Trophoblast cell (in vitro differentiated cells and primary cell): ENCODE data around the gene LMF2.

Source experiments
- DNase-seq, 2 donors: peaks; one replicate each; pipeline ENCODE4 v3.0.0-alpha.2; 2016
- H2AFZ ChIP-seq: 2 replicates; pipeline ENCODE4 v1.6.1; 2013; ENCODE audit warnings: low read length, moderate library complexity, mild to moderate bottlenecking; ENCODE audit not compliant: insufficient read depth, poor library complexity
- H2AK5ac ChIP-seq: 2 replicates; pipeline ENCODE4 v1.6.1; 2013; ENCODE audit warnings: mild to moderate bottlenecking, low read length
- H2BK120ac ChIP-seq: 2 replicates; pipeline ENCODE4 v1.6.1; 2013; ENCODE audit warnings: low read length, mild to moderate bottlenecking, moderate library complexity; ENCODE audit not compliant: insufficient read depth, poor library complexity
- H2BK12ac ChIP-seq: 2 replicates; pipeline ENCODE4 v1.6.1; 2013; ENCODE audit warnings: mild to moderate bottlenecking, low read length, moderate library complexity
- H2BK5ac ChIP-seq: 2 replicates; pipeline ENCODE4 v1.6.1; 2013; ENCODE audit warnings: low read length, low read depth, moderate library complexity, mild to moderate bottlenecking; ENCODE audit not compliant: poor library complexity
- H3K14ac ChIP-seq: 2 replicates; pipeline ENCODE4 v1.6.1; 2013; ENCODE audit warnings: mild to moderate bottlenecking, low read length
- H3K18ac ChIP-seq: 2 replicates; pipeline ENCODE4 v1.6.1; 2013; ENCODE audit warnings: mild to moderate bottlenecking, low read length
- H3K23ac ChIP-seq: 2 replicates; pipeline ENCODE4 v1.6.1; 2013; ENCODE audit warnings: low read length
- H3K27ac ChIP-seq: 2 replicates; pipeline ENCODE4 v1.5.1; 2013; ENCODE audit warnings: low read depth, mild to moderate bottlenecking, inconsistent platforms, low read length, moderate library complexity
- H3K27me3 ChIP-seq: 2 replicates; pipeline ENCODE4 v1.6.1; 2013; ENCODE audit warnings: inconsistent platforms, mild to moderate bottlenecking, low read length, moderate library complexity; ENCODE audit not compliant: insufficient read depth
- H3K36me3 ChIP-seq, 2 experiments: 1 replicate in 1 of 2; 2 replicates in 1 of 2; pipeline ENCODE4 v1.6.1; 2013; ENCODE audit warnings: low read length in 2 of 2, mild to moderate bottlenecking in 2 of 2, moderate library complexity in 1 of 2; ENCODE audit not compliant: insufficient read depth in 2 of 2, control insufficient read depth in 1 of 2
- H3K4ac ChIP-seq: 2 replicates; pipeline ENCODE4 v1.6.1; 2013; ENCODE audit warnings: low read depth, mild to moderate bottlenecking, low read length, moderate library complexity
- H3K4me1 ChIP-seq, 2 experiments: 1 replicate in 1 of 2; 2 replicates in 1 of 2; pipeline ENCODE4 v1.6.1; 2013; ENCODE audit warnings: low read length in 2 of 2, mild to moderate bottlenecking in 2 of 2, moderate library complexity in 1 of 2; ENCODE audit not compliant: insufficient read depth in 2 of 2, control insufficient read depth in 1 of 2
- H3K4me2 ChIP-seq: 2 replicates; pipeline ENCODE4 v1.6.1; 2013; ENCODE audit warnings: inconsistent platforms, mild to moderate bottlenecking, low read length, moderate library complexity
- H3K4me3 ChIP-seq: 2 replicates; pipeline ENCODE4 v1.5.1; 2013; ENCODE audit warnings: mild to moderate bottlenecking, low read depth, low read length, inconsistent platforms
- H3K79me1 ChIP-seq: one replicate; pipeline ENCODE4 v1.6.1; 2013; ENCODE audit warnings: low read length
- H3K79me2 ChIP-seq: 2 replicates; pipeline ENCODE4 v1.6.1; 2013; ENCODE audit warnings: low read length, mild to moderate bottlenecking; ENCODE audit not compliant: control insufficient read depth, insufficient read depth, poor library complexity
- H3K9ac ChIP-seq: 2 replicates; pipeline ENCODE4 v1.6.1; 2013; ENCODE audit warnings: mild to moderate bottlenecking, low read length
- H3K9me3 ChIP-seq: 2 replicates; pipeline ENCODE4 v1.6.1; 2013; ENCODE audit warnings: low read depth, mild to moderate bottlenecking, control low read depth, inconsistent platforms, low read length; ENCODE audit not compliant: insufficient read depth
- H4K12ac ChIP-seq: 2 replicates; pipeline ENCODE4 v1.6.1; 2013; ENCODE audit warnings: low read depth, mild to moderate bottlenecking, low read length, moderate library complexity
- H4K8ac ChIP-seq: 2 replicates; pipeline ENCODE4 v1.6.1; 2013; ENCODE audit warnings: low read depth, mild to moderate bottlenecking, low read length, moderate library complexity
- H4K91ac ChIP-seq: one replicate; pipeline ENCODE4 v1.6.1; 2013; ENCODE audit warnings: low read depth, mild to moderate bottlenecking, low read length, moderate library complexity
- WGBS: extraction: QIAGEN DNeasy Blood & Tissue Kit; methylation state at CpG from one replicate; pipeline ENCODE4 v1.1.7; 2013; ENCODE audit warnings: missing lambda C conversion rate; ENCODE audit not compliant: insufficient read length, insufficient coverage; ENCODE audit errors: extremely low coverage; 5-methylcytosine and 5-hydroxymethylcytosine counted together

LMF2 gene

DNA sequence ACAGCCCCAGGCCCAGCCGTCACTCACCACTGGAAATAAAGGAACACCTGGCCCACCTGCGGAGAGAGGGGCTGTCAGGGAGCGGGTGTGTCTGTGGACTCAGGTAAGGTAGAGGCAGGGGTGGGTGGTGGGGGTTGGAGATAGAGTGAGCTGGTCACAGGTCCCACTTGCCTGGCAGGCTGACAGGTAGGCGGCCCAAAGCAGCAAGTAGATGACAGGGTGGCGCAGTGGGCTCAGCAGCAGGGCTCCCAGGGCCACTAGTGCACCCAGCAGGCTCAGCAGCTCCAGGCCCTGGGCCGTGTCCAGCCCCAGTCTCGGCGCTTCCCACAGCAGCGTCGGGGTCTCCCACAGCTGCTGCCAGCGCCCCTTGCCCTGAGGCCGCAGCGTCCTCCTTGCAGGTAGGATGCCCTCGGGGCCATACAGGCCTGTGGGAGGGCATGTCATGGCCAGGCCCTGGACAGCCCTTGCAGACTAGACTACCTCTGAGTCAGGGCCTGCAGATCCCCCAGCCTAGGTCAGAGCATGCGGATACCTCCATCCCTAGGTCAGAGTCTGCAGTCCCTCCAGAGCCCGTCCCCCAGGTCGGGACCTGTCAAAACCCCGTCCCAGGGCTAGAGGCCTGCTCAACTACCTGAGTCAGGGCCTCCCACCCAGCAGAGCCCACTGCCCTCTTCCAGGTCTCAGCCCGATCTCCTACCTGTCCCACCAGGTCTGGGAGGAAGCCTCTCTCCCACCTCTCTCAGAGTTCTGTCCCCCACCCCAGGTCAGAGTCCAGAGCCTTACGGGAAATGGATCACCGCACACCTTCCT lies 686 bp downstream of the LMF2 start:
- Histone ChIP-seq H3K27ac (peak overlapping the region; percentile 56), H3K4me1 (peaks cover 6 to 15% of the 10 kb centered on the region in 2 experiments), H2BK120ac (peak overlapping the region; percentile 87), H4K8ac (peak overlapping the region; percentile 97), H3K79me2 (peaks cover 13% of the 10 kb centered on the region), H3K14ac (peak overlapping the region; percentile 98), H3K27me3 (no peaks in the 10 kb centered on the region), H3K23ac (no peak overlapping the region), H3K9ac (peak overlapping the region; percentile 89), H2AFZ (peak overlapping the region; percentile 99), H3K4me2 (peak overlapping the region; percentile 74), H3K36me3 (peaks cover 36 to 37% of the 10 kb centered on the region in 2 experiments), H2BK12ac (peak overlapping the region; percentile 56), H3K9me3 (no peaks in the 10 kb centered on the region), H2AK5ac (peak overlapping the region; percentile 87), H3K18ac (peak overlapping the region; percentile 83), H2BK5ac (peak overlapping the region; percentile 90), H3K79me1 (peaks cover 8% of the 10 kb centered on the region), H3K4ac (peak overlapping the region; percentile 97), H4K12ac (peak overlapping the region; percentile 93), H3K4me3 (peak overlapping the region; percentile 98), H4K91ac (peak overlapping the region; percentile 88)
- DNase-seq: peak; percentile 82 to 86
- no CpG with 5 or more reads among the region's 21 CpGs for WGBS

DNA sequence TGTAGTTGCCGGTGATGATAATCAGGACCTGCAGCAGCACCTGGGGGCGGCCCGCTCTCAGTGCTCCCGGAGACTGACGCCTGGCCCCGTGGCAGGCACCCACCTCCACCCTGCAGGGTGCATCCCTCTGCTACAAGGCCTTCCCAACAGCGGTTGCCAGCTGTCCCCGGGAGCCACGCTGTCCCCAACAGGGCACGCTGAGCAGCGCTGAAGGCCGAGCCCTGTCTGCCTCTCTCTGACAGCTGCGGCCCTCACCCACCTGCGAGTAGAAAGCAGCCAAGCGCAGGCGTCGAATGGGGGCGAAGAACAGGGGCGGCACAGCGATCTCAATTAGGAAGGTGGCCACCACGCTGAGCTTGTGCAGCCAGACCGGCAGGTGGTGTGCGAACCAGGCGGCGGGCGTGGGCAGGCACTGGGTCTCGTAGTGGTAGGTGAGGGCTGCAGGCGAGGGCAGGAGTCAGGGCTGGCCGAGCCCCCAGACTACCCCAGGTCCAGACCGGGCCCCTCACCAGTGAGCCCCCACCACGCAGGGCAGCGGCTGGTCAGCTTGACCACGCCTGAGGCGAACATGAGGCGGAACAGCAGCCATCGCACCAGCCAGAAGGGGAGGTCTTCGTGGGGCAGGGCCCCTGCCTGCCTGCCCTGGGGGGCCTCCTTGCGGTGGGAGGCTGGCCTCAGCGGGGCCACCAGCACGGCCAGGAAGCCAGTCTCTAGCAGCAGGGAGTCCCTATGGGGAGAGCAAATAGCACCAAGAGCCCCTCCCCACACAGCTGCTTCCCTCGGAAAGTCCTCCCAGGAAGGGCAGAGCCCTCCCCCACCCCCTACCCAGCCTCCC lies 1.5 kb downstream of the LMF2 start:
- Histone ChIP-seq H4K91ac (no peak overlapping the region), H3K9ac (no peak overlapping the region), H3K36me3 (peaks cover 36 to 37% of the 10 kb centered on the region in 2 experiments), H4K8ac (no peak overlapping the region), H2BK12ac (no peak overlapping the region), H3K4me1 (peaks cover 6 to 15% of the 10 kb centered on the region in 2 experiments), H4K12ac (no peak overlapping the region), H3K79me1 (peaks cover 8% of the 10 kb centered on the region), H2BK5ac (no peak overlapping the region), H3K9me3 (no peaks in the 10 kb centered on the region), H3K4me2 (peak overlapping the region; percentile 74), H3K79me2 (peaks cover 13% of the 10 kb centered on the region), H3K4ac (no peak overlapping the region), H3K27ac (no peak overlapping the region), H3K4me3 (no peak overlapping the region), H2AK5ac (peak overlapping the region; percentile 35), H3K23ac (no peak overlapping the region), H3K18ac (peak overlapping the region; percentile 2), H3K27me3 (no peaks in the 10 kb centered on the region), H2BK120ac (no peak overlapping the region), H3K14ac (no peak overlapping the region), H2AFZ (no peak overlapping the region)
- no peak for DNase-seq
- WGBS: no CpG with 5 or more reads among the region's 41 CpGs

DNA sequence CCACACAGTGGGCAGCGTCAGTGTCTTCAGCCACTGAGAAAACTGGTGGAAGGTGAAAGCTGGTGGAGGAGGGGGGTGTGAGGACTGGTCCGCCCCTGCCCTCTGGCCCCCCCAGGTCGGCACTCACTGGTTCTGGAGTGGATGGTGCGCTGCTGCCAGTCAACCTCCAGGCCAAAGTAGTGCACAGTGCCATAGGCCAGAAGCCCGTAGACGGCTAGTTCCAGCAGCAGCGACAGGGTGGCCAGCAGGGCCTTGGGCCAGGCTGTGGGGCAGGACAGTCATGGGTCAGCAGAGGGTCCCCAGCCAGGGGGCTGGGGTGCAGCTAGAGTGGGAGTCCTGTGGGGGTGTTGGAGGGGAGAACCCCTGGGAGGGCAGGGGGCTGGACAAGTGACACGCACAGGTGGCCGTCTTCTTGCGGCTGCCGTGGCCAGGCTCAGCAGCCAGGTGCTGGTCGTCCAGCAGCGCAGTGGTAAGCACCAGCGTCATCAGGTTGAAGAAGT lies 2.2 kb downstream of the LMF2 start:
- no peaks in the 10 kb centered on the region for H3K27me3 ChIP-seq
- no peak for DNase-seq

DNA sequence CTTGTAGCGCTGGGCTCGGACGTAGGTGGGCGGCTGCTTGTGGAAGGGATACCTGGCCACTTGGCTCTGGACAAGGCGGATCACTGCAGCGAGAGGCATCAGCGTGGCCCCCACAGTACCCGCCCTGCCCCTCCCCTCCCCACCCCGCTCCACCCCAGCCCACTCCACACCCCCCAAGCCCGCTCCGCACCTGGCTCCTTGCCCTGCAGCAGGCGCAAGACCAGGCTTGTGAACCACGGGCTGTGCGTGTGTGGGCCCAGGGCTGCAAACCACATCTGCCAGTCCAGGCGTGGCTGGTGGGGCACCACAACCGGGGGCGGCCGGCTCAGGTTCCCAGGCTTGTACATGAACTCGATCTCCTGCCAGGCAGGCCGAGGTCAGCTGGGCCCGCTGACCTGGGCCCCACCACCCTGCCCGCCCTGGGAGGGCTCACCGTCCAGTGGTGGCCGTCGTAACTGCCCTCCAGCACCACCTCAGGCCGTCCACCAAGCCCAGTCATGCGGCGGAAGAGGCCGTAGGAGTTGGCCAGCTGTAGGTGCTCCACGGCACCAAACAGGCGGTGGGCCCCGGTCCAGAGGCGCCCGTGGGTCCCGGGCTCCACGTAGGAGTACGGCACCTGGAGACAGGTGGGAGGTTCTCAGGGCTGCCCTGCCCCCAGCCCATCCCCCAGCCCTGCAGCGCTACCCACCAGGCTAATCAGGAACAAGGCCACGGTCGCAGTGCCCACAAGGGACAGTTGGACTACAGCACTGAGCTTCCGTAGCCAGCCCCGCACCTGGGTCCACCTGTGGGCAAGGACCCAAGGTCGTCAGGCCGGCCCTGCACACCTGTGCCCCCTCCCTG lies 2.9 kb downstream of the LMF2 start:
- no peak overlapping the region for H3K4ac ChIP-seq
- H2BK120ac ChIP-seq: no peak overlapping the region
- no peaks in the 10 kb centered on the region for H3K9me3 ChIP-seq
- H3K27ac ChIP-seq: no peak overlapping the region
- WGBS: no CpG with 5 or more reads among the region's 44 CpGs
- H3K79me1 ChIP-seq: peaks cover 8% of the 10 kb centered on the region
- DNase-seq: no peak
- no peak overlapping the region for H3K4me3 ChIP-seq
- H3K4me2 ChIP-seq: no peak overlapping the region
- no peak overlapping the region for H2BK5ac ChIP-seq
- no peak overlapping the region for H4K91ac ChIP-seq
- H2BK12ac ChIP-seq: no peak overlapping the region
- no peak overlapping the region for H3K23ac ChIP-seq
- no peak overlapping the region for H2AK5ac ChIP-seq
- no peak overlapping the region for H3K9ac ChIP-seq
- H4K12ac ChIP-seq: no peak overlapping the region
- no peak overlapping the region for H2AFZ ChIP-seq
- no peak overlapping the region for H3K14ac ChIP-seq
- no peaks in the 10 kb centered on the region for H3K27me3 ChIP-seq
- no peak overlapping the region for H4K8ac ChIP-seq
- peaks cover 36 to 37% of the 10 kb centered on the region in 2 experiments for H3K36me3 ChIP-seq
- no peak overlapping the region for H3K18ac ChIP-seq
- H3K79me2 ChIP-seq: peaks cover 13% of the 10 kb centered on the region
- peaks cover 6 to 15% of the 10 kb centered on the region in 2 experiments for H3K4me1 ChIP-seq

More for the DNA sequence above, 2.2 kb downstream of the LMF2 start:
- H2AFZ ChIP-seq: no peak overlapping the region
- no peak overlapping the region for H3K9ac ChIP-seq
- no peaks in the 10 kb centered on the region for H3K9me3 ChIP-seq
- H3K18ac ChIP-seq: no peak overlapping the region
- H4K91ac ChIP-seq: no peak overlapping the region
- H2BK12ac ChIP-seq: no peak overlapping the region
- no peak overlapping the region for H4K12ac ChIP-seq
- H3K23ac ChIP-seq: no peak overlapping the region
- H3K4me3 ChIP-seq: no peak overlapping the region
- H3K79me1 ChIP-seq: peaks cover 8% of the 10 kb centered on the region
- no peak overlapping the region for H3K27ac ChIP-seq
- H3K79me2 ChIP-seq: peaks cover 13% of the 10 kb centered on the region
- no peak overlapping the region for H2AK5ac ChIP-seq
- H3K14ac ChIP-seq: no peak overlapping the region
- H3K4ac ChIP-seq: no peak overlapping the region
- H3K4me2 ChIP-seq: no peak overlapping the region
- H2BK5ac ChIP-seq: no peak overlapping the region
- WGBS: no CpG with 5 or more reads among the region's 14 CpGs
- H3K4me1 ChIP-seq: peaks cover 6 to 15% of the 10 kb centered on the region in 2 experiments
- no peak overlapping the region for H2BK120ac ChIP-seq
- H4K8ac ChIP-seq: no peak overlapping the region
- peaks cover 36 to 37% of the 10 kb centered on the region in 2 experiments for H3K36me3 ChIP-seq
